ENCODE measurements around the gene C9orf153.
A peak's percentile ranks its signal among the peaks of the same experiment; 100 is the strongest.

- TF ChIP-seq BHLHE40 (IDR thresholded peaks at IDR 0.05; ENCODE audit: borderline replicate concordance) = no peak
- TF ChIP-seq PKNOX1 (IDR thresholded peaks at IDR 0.05) = 0 out of 2 replicates have a peak, but pooled peaks have one; percentile 9
- no peak for TF ChIP-seq ELF4 (IDR thresholded peaks at IDR 0.05)
- no peak for TF ChIP-seq NFRKB (IDR thresholded peaks at IDR 0.05)
- no peak for TF ChIP-seq FOXM1 (IDR thresholded peaks at IDR 0.05; ENCODE audit: borderline replicate concordance)
- TF ChIP-seq SUZ12 (IDR thresholded peaks at IDR 0.05) = no peak
- no peak for TF ChIP-seq ZNF384 (IDR thresholded peaks at IDR 0.05)
- no peak for TF ChIP-seq SP1 (IDR thresholded peaks at IDR 0.05)
- no peak for TF ChIP-seq FOXA1 (IDR thresholded peaks at IDR 0.05)
- TF ChIP-seq FOXK2 (IDR thresholded peaks at IDR 0.05) = no peak
- TF ChIP-seq LEF1 (IDR thresholded peaks at IDR 0.05; ENCODE audit: borderline replicate concordance) = no peak
- no peak for TF ChIP-seq L3MBTL2 (conservative IDR thresholded peaks at IDR 0.05)
- TF ChIP-seq HDGF (IDR thresholded peaks at IDR 0.05; ENCODE audit: borderline replicate concordance) = no peak
Measured at GRCh38 chr9:86177995-86178394, 81.5 kb downstream of the C9orf153 start.
